Stimulated activated CD4-positive, alpha-beta T cell treated with anti-CD3 and anti-CD28 coated beads, Interleukin-15, amount 100 ng/mL, for 1 hour (primary cell): ENCODE measurements around the gene EHMT1.
"Not testable (repeated sequence)": the region's sequence is repeated elsewhere in the genome, so short reads cannot be mapped to it uniquely, and the experiment has no call there.

Experiments
- DNase-seq, 2 donors: peaks; one replicate each; pipeline ENCODE4 v3.0.0-alpha.2; 2020; ENCODE audit warnings: low read depth in 1 of 2, low spot score in 1 of 2

Gene EHMT1

DNA sequence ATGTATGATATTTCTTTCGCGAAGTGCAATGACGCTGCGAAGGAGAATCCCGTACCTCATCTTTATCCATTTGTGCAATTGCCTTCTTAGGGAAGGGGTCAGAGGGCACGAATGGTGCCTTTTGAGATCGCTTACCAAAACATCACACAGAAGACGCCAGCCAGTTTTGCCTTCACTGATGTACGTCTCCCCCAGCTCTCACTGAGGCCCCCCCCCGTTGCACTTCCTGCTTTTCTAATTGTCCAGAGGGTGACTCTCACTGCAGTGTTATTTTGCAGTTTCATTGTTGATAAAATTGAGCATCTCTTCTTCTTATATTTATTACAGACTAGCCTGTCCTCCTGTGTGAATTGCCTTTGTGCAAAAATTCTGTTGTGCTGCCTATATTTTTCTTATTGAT lies 219.8 kb downstream of the EHMT1 start:
- no peak for DNase-seq

DNA sequence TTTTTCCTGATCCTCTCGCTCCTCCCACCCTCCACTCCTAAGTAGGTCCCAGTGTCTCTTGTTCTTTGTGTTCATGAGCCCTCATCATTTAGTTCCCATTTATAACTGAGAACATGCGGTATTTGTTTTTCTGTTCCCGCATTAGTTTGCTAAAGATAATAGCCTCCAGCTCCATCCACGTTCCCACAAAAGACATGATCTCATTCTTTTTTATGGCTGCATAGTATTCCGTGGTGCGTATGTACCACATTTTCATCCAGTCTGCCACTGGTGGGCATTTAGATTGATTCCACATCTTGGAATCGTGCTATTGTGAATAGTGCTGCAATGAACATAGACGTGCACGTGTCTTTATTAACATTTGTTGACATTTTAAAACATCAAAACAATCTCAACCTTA lies 224.6 kb downstream of the EHMT1 start:
- no peak for DNase-seq

DNA sequence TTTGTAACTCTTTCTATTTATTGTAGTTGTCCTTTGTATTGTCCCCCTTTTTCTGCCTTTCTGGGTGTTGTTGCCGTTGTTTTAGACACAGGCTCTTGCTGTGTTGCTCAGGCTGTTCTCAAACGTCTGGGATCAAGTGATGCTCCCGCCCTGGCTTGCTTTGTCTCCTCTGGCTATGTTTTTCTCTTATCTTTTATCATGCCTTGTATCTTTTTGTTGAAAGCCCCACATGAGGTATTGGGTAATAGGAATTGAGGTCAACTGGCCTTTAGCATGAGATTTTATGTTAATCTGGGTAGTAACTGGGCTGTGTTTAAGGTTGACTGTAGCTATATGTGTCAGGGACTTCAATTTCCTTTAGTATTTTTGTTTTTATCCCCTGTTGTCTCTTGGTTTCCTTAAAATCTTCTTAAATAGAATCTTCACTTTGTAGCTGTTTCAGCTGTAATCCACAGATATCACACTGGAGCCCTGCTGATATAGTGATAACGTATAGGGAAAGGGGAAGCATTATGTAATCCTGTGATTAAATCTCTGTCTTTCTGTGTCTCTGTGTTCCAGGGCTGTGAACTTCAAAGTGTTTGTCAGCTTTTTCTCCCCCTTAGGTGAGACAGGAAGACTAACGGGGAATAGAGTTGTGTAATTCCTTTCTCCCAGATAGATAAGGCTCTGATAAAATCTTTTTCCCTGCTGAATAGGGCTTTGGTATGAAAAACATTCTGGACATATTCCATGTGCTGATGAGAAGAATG lies 232.9 kb downstream of the EHMT1 start:
- DNase-seq: no peak

DNA sequence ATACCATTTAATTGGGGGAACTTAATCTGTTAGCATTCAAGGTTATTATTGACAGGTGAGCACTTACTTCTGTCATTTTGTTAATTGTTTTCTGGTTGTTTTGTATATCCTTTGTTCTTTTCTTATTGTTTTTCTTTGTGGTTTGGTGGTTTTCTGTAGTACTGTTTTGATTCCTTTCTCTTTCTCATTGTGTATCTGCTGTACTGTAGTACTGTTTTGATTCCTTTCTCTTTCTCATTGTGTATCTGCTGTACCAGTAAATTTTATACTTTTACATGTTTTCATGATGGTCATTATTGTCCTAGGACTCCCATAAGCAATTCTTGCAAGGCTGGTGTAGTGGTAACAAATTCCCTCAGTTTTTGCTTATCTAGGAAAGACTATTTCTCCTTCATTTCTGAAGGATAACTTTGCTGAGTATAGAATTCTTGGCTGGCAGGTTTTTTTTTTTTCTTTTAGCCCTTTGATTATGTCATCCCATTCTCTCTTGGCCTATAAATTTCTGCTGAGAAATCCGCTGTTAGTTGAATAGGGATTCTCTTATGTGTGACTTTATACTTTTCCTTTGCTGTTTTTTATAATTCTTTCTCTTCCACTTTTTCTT lies 234.7 kb downstream of the EHMT1 start:
- no peak for DNase-seq

DNA sequence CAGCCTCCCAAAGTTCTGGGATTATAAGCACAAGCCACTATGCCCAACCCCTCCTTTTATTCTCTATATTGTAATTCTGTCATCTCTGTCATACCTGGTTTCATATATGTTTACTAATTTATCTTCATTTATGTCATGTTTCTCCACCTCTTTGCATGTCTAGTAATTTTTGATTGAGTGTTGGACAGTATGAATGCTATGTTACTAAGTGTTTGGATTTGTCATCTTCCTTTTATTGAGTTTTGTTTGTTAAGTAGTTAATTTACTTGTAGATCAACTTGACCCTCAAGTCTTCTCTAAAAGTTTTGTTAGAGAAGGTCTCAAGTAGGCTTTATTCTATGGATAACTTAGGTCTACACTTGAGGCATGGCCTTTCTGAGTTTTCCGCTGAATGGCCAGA lies 241.6 kb downstream of the EHMT1 start:
- DNase-seq: no peak

DNA sequence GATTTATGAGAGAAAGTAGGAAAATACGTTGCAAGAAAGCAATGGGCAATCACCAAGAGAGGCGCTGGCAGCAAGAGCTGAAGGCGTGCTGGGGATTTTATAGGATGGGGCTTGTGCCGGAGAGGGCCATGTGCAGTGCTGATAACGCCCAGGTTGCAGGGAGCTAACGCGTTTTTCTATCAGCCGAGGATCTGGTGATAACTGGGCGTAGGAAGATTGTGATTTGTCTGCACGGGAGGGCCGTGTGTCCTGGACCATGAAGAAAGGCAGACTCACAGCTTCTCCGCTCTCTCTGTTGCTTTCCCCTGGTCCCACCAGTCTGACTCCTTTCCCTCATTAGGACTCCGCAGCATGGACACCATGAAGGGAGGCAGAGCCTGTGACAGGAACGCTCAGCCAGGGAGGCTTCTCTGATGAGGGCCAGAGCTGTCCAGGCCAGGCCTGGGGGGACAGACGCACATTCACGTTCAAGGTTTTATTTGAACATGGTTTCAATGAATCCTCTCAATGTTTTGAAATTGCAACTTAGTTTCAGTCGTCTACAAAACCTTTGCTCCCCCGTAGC lies 246.9 kb downstream of the EHMT1 start:
- no peak for DNase-seq

DNA sequence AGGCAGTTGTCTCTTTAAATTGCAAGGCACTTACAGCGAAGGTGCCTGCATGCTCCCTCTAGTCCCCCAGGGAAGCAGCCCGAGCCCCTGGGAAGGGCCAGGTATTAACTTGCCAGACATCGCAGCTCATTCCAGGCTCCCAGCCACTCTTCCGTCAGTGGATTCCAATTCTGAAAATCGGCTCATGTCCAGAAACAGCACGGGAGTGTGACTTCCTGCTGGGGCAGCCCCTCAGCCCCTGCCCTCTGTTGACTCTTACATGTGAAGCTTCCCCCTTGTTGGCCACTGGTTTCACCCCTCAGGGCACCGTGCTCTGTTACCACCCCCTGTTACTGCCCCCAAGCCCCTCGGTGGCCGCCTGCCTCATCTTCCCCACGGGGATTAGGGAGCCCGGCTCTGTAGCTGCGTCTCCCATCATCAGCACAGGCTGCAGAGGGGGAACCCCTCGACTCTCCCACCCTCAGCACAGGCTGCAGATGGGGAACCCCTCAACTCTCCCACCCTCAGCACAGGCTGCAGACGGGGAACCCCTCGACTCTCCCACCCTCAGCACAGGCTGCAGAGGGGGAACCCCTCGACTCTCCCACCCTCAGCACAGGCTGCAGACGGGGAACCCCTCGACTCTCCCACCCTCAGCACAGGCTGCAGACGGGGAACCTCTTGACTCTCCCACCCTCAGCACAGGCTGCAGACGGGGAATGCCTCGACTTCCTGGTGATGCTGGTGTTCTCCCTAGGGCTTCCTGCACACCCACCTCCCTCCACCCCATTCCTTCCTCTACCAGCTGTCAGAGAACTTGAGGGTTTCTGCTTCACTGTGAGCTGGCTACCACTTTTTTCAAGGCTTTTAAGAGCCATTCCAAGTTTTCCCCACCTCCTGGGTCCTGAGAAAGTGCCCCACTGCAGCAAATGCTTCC lies 247.7 kb downstream of the EHMT1 start:
- DNase-seq: no peak

DNA sequence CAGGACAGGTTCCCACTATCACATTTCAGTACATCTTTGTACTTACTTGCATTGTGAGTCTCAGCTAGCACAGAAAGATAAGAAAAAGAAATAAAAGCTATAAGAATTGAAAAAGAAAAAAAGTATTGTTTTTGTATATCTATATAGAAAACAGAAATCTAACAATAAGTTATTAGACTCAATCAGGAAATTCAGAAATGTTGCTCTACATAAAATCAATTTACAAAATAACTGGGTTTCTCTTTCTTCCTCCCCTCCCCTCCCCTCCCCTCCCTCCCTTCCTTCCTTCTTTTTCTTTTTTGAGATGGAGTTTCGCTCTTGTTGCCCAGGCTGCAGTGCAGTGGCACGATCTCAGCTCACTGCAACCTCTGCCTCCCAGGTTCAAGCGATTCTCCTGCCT lies 251.6 kb downstream of the EHMT1 start:
- DNase-seq: no peak

DNA sequence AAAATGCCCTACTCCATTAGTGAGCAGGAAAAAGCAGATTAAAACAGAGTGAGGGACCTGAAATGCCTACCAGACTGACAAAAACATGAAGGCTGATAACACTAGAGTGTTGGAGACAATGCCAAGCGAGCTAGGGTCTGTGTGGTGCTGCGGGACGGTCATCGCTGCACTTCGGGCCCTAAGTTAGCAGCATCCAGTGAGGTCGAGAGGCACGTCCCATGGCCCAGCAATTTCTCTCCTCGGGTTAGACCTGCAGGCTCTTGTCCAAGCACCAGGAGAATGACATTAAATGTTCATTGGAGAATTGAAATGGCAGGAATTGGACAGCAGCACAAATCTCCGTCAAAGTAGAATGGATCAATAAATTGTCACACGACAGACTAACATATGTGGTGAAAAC lies 253.5 kb downstream of the EHMT1 start:
- no peak for DNase-seq

DNA sequence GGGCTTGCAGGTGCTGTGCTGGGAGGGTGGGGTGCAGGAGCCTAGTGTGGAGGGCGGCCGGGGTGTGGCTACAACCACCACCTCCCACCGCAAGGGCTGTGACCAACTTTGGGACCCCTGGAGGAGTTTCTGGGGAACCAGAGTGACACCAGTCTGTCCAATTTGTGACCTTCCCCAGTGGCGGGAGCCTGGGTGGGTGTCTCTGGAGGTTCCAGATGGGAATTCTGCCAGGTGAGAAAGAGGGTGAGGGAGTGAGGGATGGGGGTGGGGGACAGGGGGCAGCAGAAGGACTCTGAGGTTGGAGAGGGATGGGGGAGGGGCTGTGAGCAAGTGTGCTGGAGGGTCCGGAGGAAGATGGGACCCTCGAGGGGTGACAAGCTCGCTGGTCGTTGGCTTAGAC lies 254.6 kb downstream of the EHMT1 start:
- no peak for DNase-seq

DNA sequence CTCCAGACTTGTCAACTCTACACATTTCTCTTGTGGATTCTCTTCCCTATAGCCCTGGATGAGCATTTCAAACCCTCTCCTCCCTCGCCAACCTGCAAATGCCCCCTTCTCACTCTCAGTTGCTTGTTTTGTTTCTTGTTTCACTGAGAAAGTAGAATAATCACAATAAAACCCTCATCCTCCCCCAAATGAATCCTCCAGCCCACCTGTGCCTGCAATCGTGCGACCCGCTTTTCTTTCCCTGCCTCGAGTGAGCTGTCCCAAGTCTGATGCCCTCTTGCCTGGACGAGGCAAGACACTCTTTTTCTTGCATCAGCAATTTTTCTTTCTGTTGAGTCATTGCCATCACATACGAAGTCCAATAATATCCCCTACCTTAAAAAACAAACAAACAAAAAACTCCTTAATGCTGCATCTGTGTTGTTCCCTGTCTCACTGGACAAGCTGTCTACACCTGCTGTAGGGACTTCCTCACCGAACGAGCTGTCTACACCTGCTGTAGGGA lies 255.1 kb downstream of the EHMT1 start:
- DNase-seq: no peak

DNA sequence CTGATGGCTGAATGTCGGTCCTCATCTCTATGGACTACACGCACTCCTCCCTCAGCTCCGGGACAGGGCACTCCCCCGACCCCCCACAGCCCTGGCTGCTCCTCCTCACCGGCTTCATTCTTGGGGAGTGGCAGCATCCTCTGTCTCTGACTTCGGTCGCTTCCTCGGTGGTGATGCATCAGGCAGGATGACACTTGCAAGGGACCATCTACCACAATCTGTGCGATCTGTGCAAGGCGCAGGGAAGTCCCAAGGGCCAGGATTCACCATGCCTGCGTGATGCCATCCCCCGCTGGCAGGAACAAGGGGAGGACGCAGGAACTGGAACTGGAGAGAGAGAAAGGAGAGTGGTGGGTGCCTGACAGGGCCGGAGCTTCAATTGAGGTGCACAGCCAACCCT lies 256.5 kb downstream of the EHMT1 start:
- DNase-seq: no peak

DNA sequence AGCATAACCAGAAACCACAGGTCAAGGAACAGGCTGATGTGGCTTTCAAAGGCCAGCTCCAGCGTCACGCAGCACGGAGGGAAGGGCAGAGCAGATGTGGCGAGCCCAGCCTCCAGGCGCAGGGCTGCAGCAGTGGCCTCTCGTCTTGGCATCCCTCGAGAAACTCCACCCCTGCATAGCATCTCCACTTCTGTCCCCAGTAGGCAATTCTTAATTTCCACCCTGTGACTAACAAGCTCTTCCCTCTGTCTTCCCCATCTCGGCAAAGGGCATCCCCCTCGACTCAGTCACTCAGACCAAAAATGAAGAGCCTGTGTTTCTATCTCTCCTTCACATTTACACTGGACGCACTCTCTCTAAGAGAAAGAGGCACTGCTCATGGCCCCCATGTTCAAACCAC lies 257.0 kb downstream of the EHMT1 start:
- DNase-seq: no peak

DNA sequence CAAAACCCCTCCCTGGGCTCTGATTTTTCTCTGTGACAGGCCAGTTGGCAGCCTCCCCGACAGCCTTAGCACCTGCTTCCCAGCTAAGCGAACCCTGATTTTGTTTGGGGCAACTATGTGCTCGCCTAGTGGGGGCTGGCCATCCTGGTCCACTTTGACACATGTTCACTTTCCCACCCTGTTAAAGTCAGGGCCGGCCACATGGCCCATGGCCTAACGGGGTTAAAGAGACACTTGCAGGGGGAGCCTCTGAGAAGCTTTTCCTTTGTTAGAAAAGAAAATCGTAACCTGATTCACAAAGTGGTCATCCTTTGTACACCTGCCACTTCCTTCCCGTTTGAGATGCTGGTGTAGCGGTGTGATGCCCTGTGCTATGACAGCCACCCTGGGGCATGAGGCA lies 257.5 kb downstream of the EHMT1 start:
- no peak for DNase-seq

DNA sequence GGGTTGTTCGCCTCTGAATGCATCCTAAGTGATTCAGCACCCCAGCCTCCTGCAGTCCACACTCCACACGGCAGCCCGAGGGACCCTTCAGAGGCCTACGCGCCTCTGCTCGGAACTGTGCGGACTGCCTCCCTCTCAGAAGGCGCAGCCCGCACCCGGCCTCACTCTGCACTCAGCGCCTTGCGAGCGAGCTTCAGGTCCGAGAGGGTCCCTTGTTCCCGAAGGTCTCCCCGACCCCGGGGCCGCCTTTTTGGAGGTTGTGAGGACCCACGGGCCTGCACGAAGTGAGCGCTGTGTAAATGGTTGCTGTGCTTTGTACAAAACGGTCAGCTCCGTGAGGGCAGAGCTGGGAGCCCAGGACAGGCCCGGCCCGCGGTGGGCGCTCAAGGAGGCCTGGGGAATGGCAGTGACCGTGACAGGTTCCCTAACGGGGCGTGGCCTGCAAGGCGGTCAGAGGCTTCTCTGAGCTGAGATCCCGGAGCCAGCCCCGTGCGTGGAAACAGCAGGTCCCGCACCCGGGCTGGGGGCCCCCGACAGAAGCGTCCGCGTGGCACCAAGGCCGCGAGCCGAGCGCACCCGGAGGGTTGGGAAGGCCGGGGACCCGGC lies 258.1 kb downstream of the EHMT1 start:
- no peak for DNase-seq

DNA sequence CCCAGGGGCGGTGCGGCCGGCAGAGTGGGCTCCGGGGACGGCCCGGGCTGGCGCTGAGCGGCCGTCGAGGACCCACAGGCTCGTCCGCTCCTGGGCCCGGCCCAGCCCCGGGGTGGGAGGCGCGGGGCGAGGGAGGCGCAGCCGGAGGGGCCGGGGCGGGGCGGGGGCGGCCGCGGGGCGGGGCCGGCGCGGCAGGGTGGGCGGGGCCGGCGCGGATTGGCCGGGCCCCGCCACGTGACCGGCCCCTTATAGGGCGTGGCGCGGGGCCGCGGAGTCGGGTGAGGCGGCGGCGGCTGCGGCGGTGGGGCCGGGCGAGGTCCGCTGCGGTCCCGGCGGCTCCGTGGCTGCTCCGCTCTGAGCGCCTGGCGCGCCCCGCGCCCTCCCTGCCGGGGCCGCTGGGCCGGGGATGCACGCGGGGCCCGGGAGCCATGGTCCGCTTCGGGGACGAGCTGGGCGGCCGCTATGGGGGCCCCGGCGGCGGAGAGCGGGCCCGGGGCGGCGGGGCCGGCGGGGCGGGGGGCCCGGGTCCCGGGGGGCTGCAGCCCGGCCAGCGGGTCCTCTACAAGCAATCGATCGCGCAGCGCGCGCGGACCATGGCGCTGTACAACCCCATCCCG lies 258.8 kb downstream of the EHMT1 start, which contains the start of gene CACNA1B:
TSS of gene CACNA1B (plus strand) at position 277 of the 617 bp plus-strand sequence. CDS start at position 429, 152 bp downstream.
- not testable (repeated sequence) for DNase-seq

DNA sequence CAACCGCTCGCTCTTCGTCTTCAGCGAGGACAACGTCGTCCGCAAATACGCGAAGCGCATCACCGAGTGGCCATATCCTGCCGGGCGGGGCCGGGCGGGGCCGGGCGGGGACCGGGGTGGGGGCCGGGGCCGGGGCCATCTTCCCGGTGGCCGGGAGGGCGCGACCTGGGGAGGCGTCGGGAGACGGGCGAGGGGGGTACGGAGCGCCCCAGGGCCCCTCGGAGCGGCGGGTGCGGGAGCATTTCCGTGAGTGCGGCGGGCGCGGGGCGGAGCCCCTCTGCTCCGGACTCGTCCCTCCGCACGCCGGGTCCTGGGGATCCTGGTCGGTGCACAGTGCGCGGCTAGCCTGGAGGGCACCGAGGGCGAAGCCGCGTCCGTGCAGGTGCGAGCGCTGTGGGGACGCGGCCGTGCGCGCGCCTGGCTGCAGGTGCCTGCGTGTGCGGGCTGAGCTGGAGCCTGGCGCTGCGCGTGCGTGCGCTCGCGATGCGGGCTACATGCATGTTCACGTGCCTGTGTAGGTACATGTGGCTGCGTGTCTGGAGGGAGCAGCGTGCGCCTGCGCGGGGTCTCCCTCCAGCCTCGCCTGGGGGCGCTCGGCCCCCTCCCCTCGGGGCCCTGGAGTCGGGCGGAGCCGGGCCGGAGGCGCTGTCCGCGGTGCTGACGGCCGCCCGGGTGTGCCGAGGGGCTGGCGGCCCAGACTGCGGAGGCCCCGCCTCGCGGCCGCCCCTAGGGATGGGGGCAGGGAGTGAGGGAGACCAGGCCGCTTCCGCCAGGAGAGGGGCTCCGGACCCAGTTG lies 259.5 kb downstream of the EHMT1 start:
- DNase-seq: no peak

DNA sequence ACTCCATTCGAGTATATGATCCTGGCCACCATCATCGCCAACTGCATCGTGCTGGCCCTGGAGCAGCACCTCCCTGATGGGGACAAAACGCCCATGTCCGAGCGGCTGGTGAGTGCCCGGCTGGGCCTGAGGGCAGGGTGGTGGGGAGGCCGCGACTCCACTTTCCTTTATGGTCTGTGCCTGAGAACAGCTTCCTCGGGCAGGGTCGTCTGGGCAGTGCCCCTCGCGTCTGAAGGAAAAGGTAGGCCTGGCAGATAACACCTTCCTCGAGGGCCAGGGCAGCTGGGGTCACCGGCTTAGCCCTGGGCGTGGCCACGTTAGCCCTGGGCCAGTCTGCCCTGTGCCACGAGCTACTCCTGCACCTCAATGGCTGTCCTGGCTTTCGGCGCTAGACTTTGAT lies 260.2 kb downstream of the EHMT1 start:
- no peak for DNase-seq

DNA sequence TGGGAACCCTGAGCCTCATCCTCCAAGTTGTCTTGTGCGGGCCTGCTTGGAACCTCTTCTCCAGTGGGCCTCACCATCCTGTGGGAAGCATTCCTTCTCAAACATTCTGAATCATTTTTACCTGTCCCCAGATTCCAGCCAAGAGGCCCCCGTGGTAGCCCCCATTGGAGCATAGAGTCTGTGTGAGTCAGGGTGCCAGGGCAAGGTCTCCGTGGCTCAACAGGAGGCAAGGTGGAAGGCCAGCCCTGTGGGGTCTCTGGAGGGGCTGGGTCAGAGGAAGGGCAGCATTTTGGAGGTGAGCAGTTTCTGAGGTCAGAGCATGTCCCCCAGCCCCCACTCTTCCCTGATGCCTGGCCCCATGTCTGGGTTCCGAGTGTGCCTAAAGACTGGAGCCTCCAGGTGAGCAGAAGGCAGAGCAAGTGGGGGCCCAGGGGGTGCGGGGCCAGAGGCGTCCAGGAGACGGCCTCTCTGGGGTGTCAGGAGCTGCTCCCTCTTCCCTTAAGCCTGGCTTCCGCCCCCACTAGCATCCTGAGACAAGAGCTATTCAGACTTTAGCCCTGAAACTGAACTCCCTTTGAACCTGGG lies 260.9 kb downstream of the EHMT1 start:
- no peak for DNase-seq
